WTC11 (cell line): Measurements from ENCODE around the gene ZNF599. TPM values are rescaled to one million over a fixed set of nuclear protein-coding genes. Genes with fewer than 3 reads are reported as not detected.

Source experiments
- total RNA-seq: library from RNA; stranded (reverse); gene quantifications from 3 replicates; pipeline ENCODE4 v1.2.3, GENCODE V29; 2021

ZNF599 gene
- total RNA-seq, 1 experiment from 2014 or later, result 5.2 TPM

Other genes with a start within 250 kb of the ZNF599 start
- gene SCGB2B2, start 96.1 kb downstream of the ZNF599 start, total RNA-seq, result 0.20 to 0.71 TPM (median 0.64 TPM) in 3 replicates
- gene ZNF302, start 95.5 kb downstream of the ZNF599 start, total RNA-seq, result 23.5 to 26.3 TPM (median 24.6 TPM) in 3 replicates
- gene ZNF181, start 39.0 kb downstream of the ZNF599 start, total RNA-seq, result 8.5 to 9.7 TPM (median 9.0 TPM) in 3 replicates
- 5.4 to 6.8 TPM (median 6.0 TPM) in 3 replicates for gene ZNF30, start 153.7 kb upstream of the ZNF599 start, total RNA-seq
- gene ZNF792, start 191.0 kb upstream of the ZNF599 start, total RNA-seq, result 6.6 to 12.9 TPM (median 8.0 TPM) in 3 replicates
- 235 to 389 TPM (median 236 TPM) in 3 replicates for gene GRAMD1A, start 227.1 kb upstream of the ZNF599 start, total RNA-seq